ENCODE measurements around the gene OR8B2. TPM values are rescaled to one million over a fixed set of nuclear protein-coding genes. Genes with fewer than 3 reads are reported as not detected.

The OR8B2 gene
- polyA plus RNA-seq, 1 of the 3 experiments (the other 2 are of a cell fraction): not detected

- TF ChIP-seq EP300 (IDR thresholded peaks at IDR 0.05; ENCODE audit: borderline replicate concordance in 1 of 2, low read depth in 1 of 2, low read length in 1 of 2) (no peak), NFIC (IDR thresholded peaks at IDR 0.05; ENCODE audit: borderline replicate concordance) (no peak), GABPA (IDR thresholded peaks at IDR 0.05; ENCODE audit: low read depth) (no peak), CTCF (IDR thresholded peaks at IDR 0.05) (no peak), PBX3 (IDR thresholded peaks at IDR 0.05) (no peak), TAF1 (IDR thresholded peaks at IDR 0.05; ENCODE audit: borderline replicate concordance, low read depth, low read length) (no peak), CHD2 (IDR thresholded peaks at IDR 0.05; ENCODE audit: low read length, partially characterized antibody) (no peak), JUND (IDR thresholded peaks at IDR 0.05) (no peak)
Observed at GRCh38 chr11:124380585-124380984, 3.7 kb downstream of the OR8B2 start (continued).

GRCh38 chr11:124376280-124376679 is 8.0 kb downstream of the OR8B2 start:
- 2% methylated on average over 3 of the region's 3 CpGs for WGBS (ENCODE audit: low lambda C conversion rate)
- ChIA-PET CTCF (interaction anchor here (1.2 kb wide), 1 partner anchor 26 kb away, joined by 4 read pairs; no protein-coding TSS in a partner anchor), POLR2A (no interaction called here)
- Histone ChIP-seq H3K27ac (ENCODE audit: low read depth in 2 of 2, low read length in 1 of 2) (no peak overlapping the region), H3K9me3 (no peaks in the 10 kb centered on the region), H3K79me2 (ENCODE audit: insufficient read depth) (no peaks in the 10 kb centered on the region), H3K4me2 (no peak overlapping the region), H2AFZ (ENCODE audit: low read depth) (no peak overlapping the region), H3K4me1 (ENCODE audit: control insufficient read depth in 1 of 2, insufficient read depth in 2 of 2, low read depth in 1 of 2, low read length in 1 of 2) (no peaks in the 10 kb centered on the region), H3K27me3 (ENCODE audit: insufficient read depth) (no peaks in the 10 kb centered on the region), H3K36me3 (replicated peaks in 1 of 2; ENCODE audit: control insufficient read depth in 1 of 2, insufficient read depth in 2 of 2, low read length in 1 of 2) (no peaks in the 10 kb centered on the region), H3F3A (replicated peaks; ENCODE audit: insufficient read depth) (no peaks in the 10 kb centered on the region), H3K9me2 (no peaks in the 10 kb centered on the region), H4K20me1 (ENCODE audit: insufficient read depth) (no peaks in the 10 kb centered on the region), H3K4me3 (ENCODE audit: low read depth in 2 of 2, low read length in 1 of 2) (no peak overlapping the region), H3K9ac (no peak overlapping the region)
- TF ChIP-seq USF2 (IDR thresholded peaks at IDR 0.05; ENCODE audit: borderline replicate concordance, low read depth, low read length): no peak
- no peak for DNase-seq

GRCh38 chr11:124359566-124359965 is 24.7 kb downstream of the OR8B2 start:
- POLR2A ChIA-PET: no interaction called here
- no peaks in the 10 kb centered on the region for H4K20me1 ChIP-seq (ENCODE audit: insufficient read depth)
- no peak for DNase-seq
- H3K27ac ChIP-seq (ENCODE audit: low read depth in 2 of 2, low read length in 1 of 2): no peak overlapping the region
- no peak overlapping the region for H3K4me3 ChIP-seq (ENCODE audit: low read depth in 2 of 2, low read length in 1 of 2)
- H3K4me1 ChIP-seq (ENCODE audit: control insufficient read depth in 1 of 2, insufficient read depth in 2 of 2, low read depth in 1 of 2, low read length in 1 of 2): no peaks in the 10 kb centered on the region
- no peak overlapping the region for H2AFZ ChIP-seq (ENCODE audit: low read depth)
- CTCF ChIA-PET: no interaction called here
- no peaks in the 10 kb centered on the region for H3K27me3 ChIP-seq (ENCODE audit: insufficient read depth)
- H3K79me2 ChIP-seq (ENCODE audit: insufficient read depth): no peaks in the 10 kb centered on the region
- H3K36me3 ChIP-seq (replicated peaks in 1 of 2; ENCODE audit: control insufficient read depth in 1 of 2, insufficient read depth in 2 of 2, low read length in 1 of 2): no peaks in the 10 kb centered on the region
- TF ChIP-seq FOXJ3 (CRISPR knock-in tag; IDR thresholded peaks at IDR 0.05): no peak
- no peak for TF ChIP-seq NFIC (IDR thresholded peaks at IDR 0.05; ENCODE audit: borderline replicate concordance)
- no peak for TF ChIP-seq NRF1 (IDR thresholded peaks at IDR 0.05; ENCODE audit: low read depth, low read length)
- no peak for TF ChIP-seq RFX5 (IDR thresholded peaks at IDR 0.05; ENCODE audit: low read length)
- H3K4me2 ChIP-seq: no peak overlapping the region
- no peaks in the 10 kb centered on the region for H3K9me2 ChIP-seq
- H3K9ac ChIP-seq: no peak overlapping the region
- WGBS (ENCODE audit: low lambda C conversion rate): 2% methylated on average over 2 of the region's 2 CpGs
- no peaks in the 10 kb centered on the region for H3F3A ChIP-seq (replicated peaks; ENCODE audit: insufficient read depth)
- H3K9me3 ChIP-seq: no peaks in the 10 kb centered on the region

All from SK-N-SH (cell line).